ENCODE measurements around the gene RNF145. TPM values are rescaled to one million over a fixed set of nuclear protein-coding genes. Genes with fewer than 3 reads are reported as not detected.
A peak's percentile ranks its signal among the peaks of the same experiment; 100 is the strongest.

Gene RNF145
- total and polyA plus RNA-seq, 3 donors from 2014 or later, result 30.0 to 40.4 (median 39.5) TPM

DNA sequence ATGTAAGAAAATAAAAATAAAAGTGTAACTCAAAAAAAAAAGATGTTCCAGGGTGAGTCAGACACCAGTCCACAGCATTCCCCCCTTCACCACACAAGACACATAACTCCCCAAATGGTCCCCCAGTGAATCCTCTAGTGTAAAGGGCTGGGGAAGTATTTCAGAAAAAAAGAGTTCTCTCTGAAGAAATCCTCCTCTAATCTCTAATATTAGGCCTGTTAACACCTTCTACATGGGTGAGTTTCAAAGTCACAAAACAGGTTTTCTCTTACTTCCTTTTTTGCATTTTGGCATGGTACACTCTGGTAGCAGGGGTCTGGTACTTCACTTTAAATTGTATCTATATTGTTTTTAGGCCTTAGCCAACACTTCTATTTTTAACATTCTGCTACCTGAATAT is 28.2 kb downstream of the RNF145 start:
- Histone ChIP-seq H3K27ac (no peak overlapping the region), H3K4me1 (peaks cover 10% of the 10 kb centered on the region), H3K27me3 (no peaks in the 10 kb centered on the region), H3K4me3 (no peak overlapping the region), H3K9me3 (no peaks in the 10 kb centered on the region), H3K36me3 (ENCODE audit: low read depth, missing control alignments) (no peaks in the 10 kb centered on the region)
- intact Hi-C loops (cut with DNase I; ENCODE audit: low total_unique reads), result no loop called here
- no peak for DNase-seq
- TF ChIP-seq CTCF (IDR thresholded peaks at IDR 0.05) (no peak), POLR2A (IDR thresholded peaks at IDR 0.05) (no peak)

- Histone ChIP-seq H3K9me3 (no peaks in the 10 kb centered on the region), H3K4me3 (no peak overlapping the region), H3K4me1 (peaks cover 22% of the 10 kb centered on the region), H3K27me3 (no peaks in the 10 kb centered on the region), H3K27ac (peak overlapping the region in 1 of 2 donors; percentile 60), H3K36me3 (ENCODE audit: low read depth, missing control alignments) (no peaks in the 10 kb centered on the region)
- intact Hi-C loops (cut with DNase I; ENCODE audit: low total_unique reads), result no loop called here
- DNase-seq, result no peak
- WGBS, 2 donors, result 54 to 70% methylated on average over 3 of the region's 3 CpGs
- no peak for TF ChIP-seq CTCF (IDR thresholded peaks at IDR 0.05)
- TF ChIP-seq POLR2A (IDR thresholded peaks at IDR 0.05), result no peak
Measured at GRCh38 chr5:159179529-159180305, 29.6 kb downstream of the RNF145 start.

DNA sequence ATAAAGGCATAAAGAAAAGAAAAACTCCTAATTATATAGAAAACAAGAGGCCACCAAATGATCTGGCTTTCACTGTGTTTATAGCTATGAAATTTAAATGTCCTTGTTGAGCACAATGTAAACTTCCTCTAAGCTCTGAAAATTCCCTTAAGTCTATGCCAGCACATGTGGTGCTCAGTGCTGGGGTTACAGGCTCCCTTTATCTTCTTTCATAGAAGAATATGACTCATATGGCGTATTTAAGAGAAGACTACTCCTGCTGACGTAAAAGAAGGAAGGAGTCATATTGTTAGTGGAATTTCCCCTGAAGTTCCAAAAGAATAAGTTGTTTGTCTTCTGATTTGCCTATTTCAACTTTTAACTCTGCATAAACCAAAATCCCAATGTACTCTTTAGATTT is 30.4 kb downstream of the RNF145 start:
- peak overlapping the region in 1 of 2 donors; percentile 60 for H3K27ac ChIP-seq
- 29 to 33% methylated on average over 2 of the region's 2 CpGs for WGBS, 2 donors
- no peaks in the 10 kb centered on the region for H3K36me3 ChIP-seq (ENCODE audit: low read depth, missing control alignments)
- H3K27me3 ChIP-seq, result no peaks in the 10 kb centered on the region
- H3K9me3 ChIP-seq, result no peaks in the 10 kb centered on the region
- no peak for DNase-seq
- intact Hi-C loops (cut with DNase I; ENCODE audit: low total_unique reads), result no loop called here
- peaks cover 27% of the 10 kb centered on the region for H3K4me1 ChIP-seq
- TF ChIP-seq POLR2A (IDR thresholded peaks at IDR 0.05) (no peak), CTCF (IDR thresholded peaks at IDR 0.05) (no peak)
- H3K4me3 ChIP-seq, result no peak overlapping the region

DNA sequence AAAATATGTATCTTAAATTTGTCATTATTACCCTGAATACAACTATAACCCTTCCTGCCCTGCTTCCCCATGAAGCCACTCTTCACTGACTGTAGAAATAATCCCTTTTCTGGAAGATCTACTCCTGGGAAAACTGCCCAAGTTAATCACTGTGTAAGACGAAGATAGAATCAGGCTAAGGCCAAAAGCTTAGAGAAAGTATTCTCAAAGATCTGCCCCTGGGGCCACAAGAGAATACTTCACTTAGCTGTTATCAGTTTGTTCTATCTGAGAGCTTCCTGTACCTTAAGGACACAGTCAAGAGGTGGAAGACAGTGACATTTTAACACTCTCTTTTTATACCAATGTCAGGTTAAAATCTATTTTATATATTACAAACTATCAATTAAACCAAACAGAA is 33.8 kb downstream of the RNF145 start:
- TF ChIP-seq CTCF (IDR thresholded peaks at IDR 0.05), result no peak
- no peak for TF ChIP-seq POLR2A (IDR thresholded peaks at IDR 0.05)
- intact Hi-C loops (cut with DNase I; ENCODE audit: low total_unique reads), result no loop called here
- H3K27me3 ChIP-seq, result no peaks in the 10 kb centered on the region
- H3K36me3 ChIP-seq (ENCODE audit: low read depth, missing control alignments), result no peaks in the 10 kb centered on the region
- H3K4me1 ChIP-seq, result peaks cover 20% of the 10 kb centered on the region
- no peak for DNase-seq
- WGBS, 2 donors, result 16 to 26% methylated on average over 1 of the region's 1 CpG
- H3K9me3 ChIP-seq, result no peaks in the 10 kb centered on the region
- no peak overlapping the region for H3K4me3 ChIP-seq
- H3K27ac ChIP-seq, result peak overlapping the region in 1 of 2 donors; percentile 12

All from testis (tissue), 3 donors.